Stimulated activated CD8-positive, alpha-beta memory T cell treated with anti-CD3 and anti-CD28 coated beads, Interleukin-7, amount 100 ng/mL, for 4 hours (primary cell): ENCODE results near the gene COG5.
"Not testable (repeated sequence)": the region's sequence is repeated elsewhere in the genome, so short reads cannot be mapped to it uniquely, and the experiment has no call there.

Source experiments
- DNase-seq, 2 donors: peaks; one replicate each; pipeline ENCODE4 v3.0.0-alpha.2; 2020; ENCODE audit warnings: low read depth in 2 of 2

COG5 gene

GRCh38 chr7:107158028-107158427 lies 405.7 kb downstream of the COG5 start:
- no peak for DNase-seq

GRCh38 chr7:107157091-107157490 lies 406.6 kb downstream of the COG5 start:
- DNase-seq, result no peak

- not testable (repeated sequence) for DNase-seq
Measured at GRCh38 chr7:107155726-107156125, 408.0 kb downstream of the COG5 start.

- DNase-seq, result no peak
Measured at GRCh38 chr7:107154826-107155225, 408.9 kb downstream of the COG5 start.

GRCh38 chr7:107152011-107152410 lies 411.7 kb downstream of the COG5 start:
- no peak for DNase-seq
